SK-N-SH (cell line): ENCODE data around the gene ARHGEF12. TPM values are rescaled to one million over a fixed set of nuclear protein-coding genes. Genes with fewer than 3 reads are reported as not detected.

Source experiments
- CTCF ChIA-PET: fragments of 300-600, 350-600 bp; formaldehyde crosslinking; extraction: SDS; loops from one replicate; lab custom pipeline; 2021; lab: Yijun Ruan, JAX
- POLR2A ChIA-PET: fragments of 350-600 bp; sonication (Branson Sonifier 250); formaldehyde crosslinking; extraction: SDS; loops from one replicate; lab custom pipeline; 2020; ENCODE audit warnings: antibody characterized with exemption, inconsistent platforms; lab: Yijun Ruan, JAX
- DNase-seq: peaks from one replicate; pipeline ENCODE4 v3.0.0; 2012
- H2AFZ ChIP-seq: fragments of 200-600 bp; sonication (generic); 2 replicates; pipeline ENCODE4 v1.8.1; 2016; ENCODE audit warnings: antibody characterized with exemption, mild to moderate bottlenecking, low read depth
- H3F3A ChIP-seq: fragments of 200-600 bp; sonication (generic); replicated peaks from 2 replicates; pipeline ENCODE3; 2016; ENCODE audit warnings: antibody characterized with exemption, mild to moderate bottlenecking; ENCODE audit not compliant: insufficient read depth
- H3K27ac ChIP-seq, 2 experiments: fragments of 200-500 bp in 1 of 2; fragments of 200-600 bp in 1 of 2; sonication (Bioruptor generic) in 1 of 2; sonication (generic), shearing (Covaris generic) in 1 of 2; 2 replicates each; pipeline versions ENCODE4 v1.5.1 to v1.6.1; 2014 to 2016; ENCODE audit warnings: low read depth in 2 of 2, inconsistent platforms in 1 of 2, low read length in 1 of 2, mild to moderate bottlenecking in 1 of 2, mixed read lengths in 1 of 2
- H3K27me3 ChIP-seq: fragments of 200-600 bp; sonication (generic), shearing (Covaris generic); 2 replicates; pipeline ENCODE4 v1.6.1; 2016; ENCODE audit warnings: mixed run types; ENCODE audit not compliant: insufficient read depth
- H3K36me3 ChIP-seq, 2 experiments: fragments of 200-500 bp in 1 of 2; fragments of 200-600 bp in 1 of 2; sonication (Bioruptor generic) in 1 of 2; sonication (generic) in 1 of 2; replicated peaks in 1 of 2; 2 replicates each; pipeline versions ENCODE3 to v1.5.1; 2014 to 2016; ENCODE audit warnings: low read length in 1 of 2, mild to moderate bottlenecking in 1 of 2; ENCODE audit not compliant: insufficient read depth in 2 of 2, control insufficient read depth in 1 of 2
- H3K4me1 ChIP-seq, 2 experiments: fragments of 200-500 bp in 1 of 2; fragments of 200-600 bp in 1 of 2; sonication (Bioruptor generic) in 1 of 2; sonication (generic), shearing (Covaris generic) in 1 of 2; 2 replicates each; pipeline versions ENCODE4 v1.5.1 to v1.6.1; 2014 to 2016; ENCODE audit warnings: low read depth in 1 of 2, low read length in 1 of 2, mixed run types in 1 of 2; ENCODE audit not compliant: insufficient read depth in 2 of 2, control insufficient read depth in 1 of 2
- H3K4me2 ChIP-seq: fragments of 200-600 bp; sonication (generic), shearing (Covaris generic); 2 replicates; pipeline ENCODE4 v1.6.1; 2017; ENCODE audit warnings: mixed run types
- H3K4me3 ChIP-seq, 2 experiments: fragments of 200-500 bp in 1 of 2; fragments of 200-600 bp in 1 of 2; sonication (Bioruptor generic) in 1 of 2; sonication (generic), shearing (Covaris generic) in 1 of 2; 2 replicates each; pipeline versions ENCODE4 v1.5.1 to v1.8.1; 2014 to 2016; ENCODE audit warnings: low read depth in 2 of 2, inconsistent platforms in 1 of 2, low read length in 1 of 2, mild to moderate bottlenecking in 1 of 2, mixed read lengths in 1 of 2, moderate library complexity in 1 of 2
- H3K79me2 ChIP-seq: fragments of 200-600 bp; sonication (generic); 2 replicates; pipeline ENCODE4 v1.8.1; 2017; ENCODE audit warnings: mild to moderate bottlenecking; ENCODE audit not compliant: insufficient read depth
- H3K9ac ChIP-seq: fragments of 200-600 bp; sonication (generic); 2 replicates; pipeline ENCODE4 v1.6.1; 2017; ENCODE audit warnings: mixed run types
- H3K9me2 ChIP-seq: fragments of 200-600 bp; sonication (generic); 2 replicates; pipeline ENCODE4 v1.6.1; 2017; ENCODE audit warnings: mixed run types
- H3K9me3 ChIP-seq: fragments of 200-600 bp; sonication (generic); 2 replicates; pipeline ENCODE4 v1.6.1; 2017; ENCODE audit warnings: mixed run types, mild to moderate bottlenecking, moderate library complexity
- H4K20me1 ChIP-seq: fragments of 200-600 bp; sonication (generic); 2 replicates; pipeline ENCODE4 v1.6.1; 2017; ENCODE audit warnings: mild to moderate bottlenecking, mixed run types; ENCODE audit not compliant: insufficient read depth
- CHD2 ChIP-seq: fragments of 150-350 bp; IDR thresholded peaks from 2 replicates; pipeline ENCODE4 v1.6.1; 2018; ENCODE audit warnings: low read length; ENCODE audit not compliant: partially characterized antibody
- CTCF ChIP-seq: fragments of 200-600 bp; sonication (generic); IDR thresholded peaks from 2 replicates; pipeline ENCODE4 v1.6.1; 2017; ENCODE audit warnings: antibody characterized with exemption, mild to moderate bottlenecking, moderate library complexity
- ELF1 ChIP-seq: IDR thresholded peaks from 2 replicates; pipeline ENCODE4 v1.4.0; 2012
- EP300 ChIP-seq, 2 experiments: IDR thresholded peaks; 2 replicates each; pipeline versions ENCODE4 v1.4.0 to v1.6.1; 2012; ENCODE audit warnings: borderline replicate concordance in 1 of 2, low read depth in 1 of 2, low read length in 1 of 2
- FOSL2 ChIP-seq: IDR thresholded peaks from 2 replicates; pipeline ENCODE4 v1.4.0; 2012; ENCODE audit warnings: low read depth, mild to moderate bottlenecking, moderate library complexity, borderline replicate concordance
- FOXJ3 ChIP-seq: sonication (generic); formaldehyde crosslinking; IDR thresholded peaks from 2 replicates; pipeline ENCODE4 v1.5.1; 2020; ENCODE audit warnings: mild to moderate bottlenecking, missing genetic modification reagents
- GABPA ChIP-seq: IDR thresholded peaks from 2 replicates; pipeline ENCODE4 v1.4.0; 2012; ENCODE audit warnings: low read depth, mild to moderate bottlenecking
- GATA2 ChIP-seq: sonication (generic); formaldehyde crosslinking; IDR thresholded peaks from 2 replicates; pipeline ENCODE4 v1.5.0; 2020; ENCODE audit warnings: mild to moderate bottlenecking, missing genetic modification reagents
- JUND ChIP-seq: IDR thresholded peaks from 2 replicates; pipeline ENCODE4 v1.4.0; 2012
- NFIC ChIP-seq: IDR thresholded peaks from 2 replicates; pipeline ENCODE4 v1.4.0; 2012; ENCODE audit warnings: borderline replicate concordance
- NRF1 ChIP-seq: IDR thresholded peaks from 2 replicates; pipeline ENCODE4 v1.6.1; 2012; ENCODE audit warnings: low read depth, mild to moderate bottlenecking, low read length
- POLR2AphosphoS5 ChIP-seq: IDR thresholded peaks from 2 replicates; pipeline ENCODE4 v1.6.1; 2012; ENCODE audit warnings: low read depth, low read length
- RCOR1 ChIP-seq: fragments of 150-350 bp; IDR thresholded peaks from 2 replicates; pipeline ENCODE4 v1.6.1; 2017; ENCODE audit warnings: antibody characterized with exemption, low read length
- RFX5 ChIP-seq: IDR thresholded peaks from 2 replicates; pipeline ENCODE4 v1.6.1; 2012; ENCODE audit warnings: mild to moderate bottlenecking, improper control_type of control experiment, low read length
- RXRA ChIP-seq: IDR thresholded peaks from 2 replicates; pipeline ENCODE4 v1.4.0; 2012; ENCODE audit warnings: low read depth, mild to moderate bottlenecking, borderline replicate concordance
- SIN3A ChIP-seq: IDR thresholded peaks from 2 replicates; pipeline ENCODE4 v1.6.1; 2012; ENCODE audit warnings: low read depth, mild to moderate bottlenecking, low read length, moderate library complexity, borderline replicate concordance
- TCF12 ChIP-seq: IDR thresholded peaks from 2 replicates; pipeline ENCODE4 v1.4.0; 2012
- TEAD4 ChIP-seq: IDR thresholded peaks from 2 replicates; pipeline ENCODE4 v1.4.0; 2012; ENCODE audit warnings: mild to moderate bottlenecking, borderline replicate concordance; ENCODE audit not compliant: insufficient read depth
- YY1 ChIP-seq: IDR thresholded peaks from 2 replicates; pipeline ENCODE4 v1.4.0; 2012; ENCODE audit warnings: low read depth, mild to moderate bottlenecking
- ZBTB33 ChIP-seq: IDR thresholded peaks from 2 replicates; pipeline ENCODE4 v1.4.0; 2012; ENCODE audit warnings: low read depth, borderline replicate concordance
- WGBS: methylation state at CpG from one replicate; pipeline ENCODE4 v1.1.6; 2017; ENCODE audit warnings: low lambda C conversion rate; 5-methylcytosine and 5-hydroxymethylcytosine counted together
- polyA plus RNA-seq, 3 experiments: library from polyadenylated mRNA; depleted of rRNA; stranded (reverse); fragments of >200 nt; gene quantifications; 2 replicates each; pipeline ENCODE4 v1.2.3, GENCODE V29; 2012

Gene ARHGEF12
- polyA plus RNA-seq, 1 of the 3 experiments (the other 2 are of a cell fraction) = 12.3 TPM

DNA sequence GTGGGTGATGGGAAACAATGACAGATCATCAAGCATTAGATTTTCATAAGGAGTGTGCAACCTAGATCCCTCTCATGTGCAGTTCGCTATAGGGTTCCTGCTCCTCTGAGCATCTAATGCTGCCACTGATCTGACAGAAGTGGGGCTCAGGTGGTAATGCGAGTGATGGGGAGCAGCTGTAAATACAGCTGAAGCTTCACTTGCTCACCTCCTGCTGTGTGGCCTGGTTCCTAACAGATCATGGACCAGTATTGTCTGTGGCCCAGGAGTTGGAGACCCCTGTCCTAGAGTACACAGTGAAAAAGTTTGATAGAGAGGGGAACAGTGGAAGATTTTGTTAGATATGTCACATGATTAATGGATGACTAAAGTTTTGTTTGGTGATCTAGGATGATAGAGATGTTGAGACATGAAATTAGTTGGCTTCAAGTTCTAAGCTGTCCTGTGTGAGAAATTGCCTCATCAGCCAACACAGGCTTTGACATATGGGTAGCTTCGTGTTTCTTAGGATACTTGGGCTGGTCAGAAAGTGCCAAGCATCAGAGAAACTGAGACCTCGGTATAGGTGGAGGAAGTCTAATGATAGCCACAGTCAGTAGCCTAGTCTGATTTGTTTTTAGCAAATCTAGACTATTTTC lies 47.4 kb downstream of the ARHGEF12 start:
- no peak for TF ChIP-seq CHD2
- no peak for TF ChIP-seq RFX5
- Histone ChIP-seq H3K27me3 (no peaks in the 10 kb centered on the region), H2AFZ (no peak overlapping the region), H4K20me1 (peaks cover 86% of the 10 kb centered on the region), H3K9ac (no peak overlapping the region), H3K79me2 (peaks cover 99% of the 10 kb centered on the region), H3K4me1 (peaks cover 24 to 28% of the 10 kb centered on the region in 2 experiments), H3K9me2 (no peaks in the 10 kb centered on the region), H3K9me3 (no peaks in the 10 kb centered on the region), H3K4me3 (no peak overlapping the region), H3F3A (peaks cover 8% of the 10 kb centered on the region), H3K27ac (peak overlapping the region in 1 of 2 experiments; percentile 67; a peak in 2 of 4 replicates), H3K4me2 (no peak overlapping the region), H3K36me3 (peaks cover 0 to 2% of the 10 kb centered on the region in 2 experiments)
- DNase-seq = no peak
- CTCF ChIA-PET = interaction anchor here (1.0 kb wide), 2 partner anchors 11 to 17 kb away, joined by 3 read pairs; no protein-coding TSS in a partner anchor
- WGBS = 100% methylated on average over 4 of the region's 4 CpGs
- POLR2A ChIA-PET = no interaction called here

DNA sequence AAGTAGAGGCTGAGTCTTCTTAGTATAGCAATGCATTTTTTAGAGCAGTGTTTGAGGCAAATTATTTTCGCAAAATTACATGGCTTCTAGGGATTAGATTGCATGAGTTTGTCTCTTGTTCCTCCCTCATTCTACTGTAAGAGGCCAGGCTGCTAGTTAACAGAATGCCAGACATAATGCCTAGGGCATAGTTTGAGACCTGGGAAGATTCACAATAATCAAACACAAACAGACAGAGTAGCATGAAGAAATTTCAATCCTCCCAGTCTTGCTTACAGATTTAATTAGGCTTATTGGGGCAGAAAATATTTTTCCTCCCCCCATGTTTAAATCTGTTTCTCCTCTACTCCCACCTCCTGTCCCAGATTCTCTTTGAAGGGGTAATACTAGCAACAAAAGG lies 48.3 kb downstream of the ARHGEF12 start:
- Histone ChIP-seq H3K9ac (no peak overlapping the region), H3K4me3 (no peak overlapping the region), H3K4me1 (peaks cover 24 to 26% of the 10 kb centered on the region in 2 experiments), H3K36me3 (peaks cover 0 to 2% of the 10 kb centered on the region in 2 experiments), H3K9me2 (no peaks in the 10 kb centered on the region), H3K9me3 (no peaks in the 10 kb centered on the region), H3F3A (peaks cover 8% of the 10 kb centered on the region), H3K4me2 (no peak overlapping the region), H3K27me3 (no peaks in the 10 kb centered on the region), H3K27ac (peak overlapping the region in 1 of 2 experiments; percentile 67; a peak in 2 of 4 replicates), H3K79me2 (peaks cover 100% of the 10 kb centered on the region), H2AFZ (no peak overlapping the region), H4K20me1 (peaks cover 94% of the 10 kb centered on the region)
- TF ChIP-seq RCOR1 (peak; percentile 57; the same call in 1 of the 2 replicates), CHD2 (peak; percentile 67), ZBTB33 (no peak), EP300 (IDR thresholded peaks at IDR 0.05; ENCODE audit: borderline replicate concordance in 1 of 2, low read depth in 1 of 2, low read length in 1 of 2) (peak in 1 of 2 experiments; percentile 61; a peak in 2 of 4 replicates)
- POLR2A ChIA-PET = no interaction called here
- 71% methylated on average over 1 of the region's 1 CpG for WGBS
- CTCF ChIA-PET = interaction anchor here (1.0 kb wide), 2 partner anchors 12 to 17 kb away, joined by 3 read pairs; no protein-coding TSS in a partner anchor
- peak; percentile 69 for DNase-seq

GRCh38 chr11:120385110-120385509 lies 48.9 kb downstream of the ARHGEF12 start:
- Histone ChIP-seq H3K4me3 (no peak overlapping the region), H4K20me1 (peaks cover 97% of the 10 kb centered on the region), H3K27me3 (no peaks in the 10 kb centered on the region), H3K79me2 (peaks cover 100% of the 10 kb centered on the region), H3K36me3 (peaks cover 0 to 2% of the 10 kb centered on the region in 2 experiments), H3K27ac (peak overlapping the region in 1 of 2 experiments; percentile 67; a peak in 2 of 4 replicates), H3K4me1 (peaks cover 24 to 26% of the 10 kb centered on the region in 2 experiments), H3F3A (peaks cover 8% of the 10 kb centered on the region), H3K9me2 (no peaks in the 10 kb centered on the region), H3K9me3 (no peaks in the 10 kb centered on the region), H3K9ac (no peak overlapping the region), H3K4me2 (no peak overlapping the region), H2AFZ (no peak overlapping the region)
- CTCF ChIA-PET = interaction anchor here (2.1 kb wide), 1 partner anchor 43 kb away, joined by 6 read pairs; no protein-coding TSS in a partner anchor
- DNase-seq = peak; percentile 25
- WGBS = 78% methylated on average over 5 of the region's 5 CpGs
- POLR2A ChIA-PET = no interaction called here
- TF ChIP-seq TEAD4 = no peak
- no peak for TF ChIP-seq YY1
- no peak for TF ChIP-seq TCF12
- TF ChIP-seq RXRA = no peak
- no peak for TF ChIP-seq SIN3A
- no peak for TF ChIP-seq CTCF
- no peak for TF ChIP-seq GATA2 (CRISPR knock-in tag)
- no peak for TF ChIP-seq NRF1
- TF ChIP-seq RCOR1 = no peak
- no peak for TF ChIP-seq JUND
- no peak for TF ChIP-seq FOXJ3 (CRISPR knock-in tag)
- no peak for TF ChIP-seq POLR2AphosphoS5
- no peak for TF ChIP-seq FOSL2
- no peak for TF ChIP-seq NFIC
- TF ChIP-seq GABPA = no peak
- no peak for TF ChIP-seq ELF1
